Neuronal stem cell (in vitro differentiated cells): ENCODE data around the gene GIT2.

Experiments
- DNase-seq: peaks from one replicate; pipeline ENCODE4 v3.0.0-alpha.2; 2013; ENCODE audit warnings: low spot score
- H2AFZ ChIP-seq: one replicate; pipeline ENCODE4 v1.6.1; 2013; ENCODE audit warnings: mild to moderate bottlenecking, low read length, inconsistent platforms
- H2AK5ac ChIP-seq: 2 replicates; pipeline ENCODE4 v1.6.1; 2013; ENCODE audit warnings: low read depth, mild to moderate bottlenecking, inconsistent platforms, low read length, moderate library complexity, mixed read lengths
- H2BK120ac ChIP-seq: 2 replicates; pipeline ENCODE4 v1.6.1; 2013; ENCODE audit warnings: low read depth, mild to moderate bottlenecking, inconsistent platforms, low read length, moderate library complexity, mixed read lengths
- H2BK12ac ChIP-seq: one replicate; pipeline ENCODE4 v1.6.1; 2013; ENCODE audit warnings: low read length, inconsistent platforms
- H2BK15ac ChIP-seq: 2 replicates; pipeline ENCODE4 v1.6.1; 2013; ENCODE audit warnings: mild to moderate bottlenecking, low read length, inconsistent platforms, mixed read lengths
- H2BK5ac ChIP-seq: one replicate; pipeline ENCODE4 v1.6.1; 2013; ENCODE audit warnings: inconsistent platforms, mild to moderate bottlenecking, low read length, moderate library complexity
- H3K14ac ChIP-seq: one replicate; pipeline ENCODE4 v1.6.1; 2013; ENCODE audit warnings: low read length, inconsistent platforms
- H3K18ac ChIP-seq: 2 replicates; pipeline ENCODE4 v1.6.1; 2013; ENCODE audit warnings: low read length, inconsistent platforms
- H3K23ac ChIP-seq: 2 replicates; pipeline ENCODE4 v1.6.1; 2013; ENCODE audit warnings: low read depth, mild to moderate bottlenecking, mixed read lengths, low read length, inconsistent platforms; ENCODE audit not compliant: poor library complexity
- H3K27ac ChIP-seq: replicated peaks from 3 replicates; pipeline ENCODE4 v1.5.1; 2013; ENCODE audit warnings: low read length, inconsistent platforms
- H3K27me3 ChIP-seq, 3 experiments: 2 replicates each; pipeline ENCODE4 v1.6.1; 2013; ENCODE audit warnings: low read length in 3 of 3, mild to moderate bottlenecking in 2 of 3, inconsistent platforms in 1 of 3, low read depth in 1 of 3, mixed read lengths in 1 of 3, moderate library complexity in 1 of 3; ENCODE audit not compliant: control insufficient read depth in 3 of 3, insufficient read depth in 3 of 3
- H3K36me3 ChIP-seq, 2 donors: replicated peaks in 1 of 2; 2 replicates each; pipeline ENCODE4 v1.6.1; 2013; ENCODE audit warnings: low read length in 2 of 2; ENCODE audit not compliant: control insufficient read depth in 2 of 2, insufficient read depth in 2 of 2
- H3K4ac ChIP-seq: 2 replicates; pipeline ENCODE4 v1.6.1; 2013; ENCODE audit warnings: inconsistent platforms, mild to moderate bottlenecking, low read length, moderate library complexity
- H3K4me1 ChIP-seq, 2 donors: 1 replicate in 1 of 2; 2 replicates in 1 of 2; pipeline ENCODE4 v1.6.1; 2013; ENCODE audit warnings: low read length in 2 of 2, low read depth in 1 of 2; ENCODE audit not compliant: control insufficient read depth in 2 of 2, insufficient read depth in 1 of 2
- H3K4me2 ChIP-seq: one replicate; pipeline ENCODE4 v1.6.1; 2013; ENCODE audit warnings: mild to moderate bottlenecking, low read length, inconsistent platforms; ENCODE audit not compliant: insufficient read depth, poor library complexity, severe bottlenecking
- H3K4me3 ChIP-seq, 2 donors: 2 replicates each; pipeline ENCODE4 v1.5.1; 2013; ENCODE audit warnings: low read length in 2 of 2, mild to moderate bottlenecking in 2 of 2, inconsistent platforms in 1 of 2, moderate library complexity in 1 of 2
- H3K79me1 ChIP-seq: one replicate; pipeline ENCODE4 v1.6.1; 2013; ENCODE audit warnings: low read depth, mild to moderate bottlenecking, inconsistent platforms, low read length, moderate library complexity
- H3K9ac ChIP-seq: one replicate; pipeline ENCODE4 v1.6.1; 2013; ENCODE audit warnings: mild to moderate bottlenecking, low read depth, low read length, inconsistent platforms; ENCODE audit not compliant: poor library complexity
- H3K9me3 ChIP-seq, 2 donors: replicated peaks in 1 of 2; 2 replicates each; pipeline versions ENCODE3 to v1.6.1; 2013; ENCODE audit warnings: low read length in 2 of 2, mild to moderate bottlenecking in 2 of 2, inconsistent platforms in 1 of 2, low read depth in 1 of 2, mixed read lengths in 1 of 2, moderate library complexity in 1 of 2; ENCODE audit not compliant: control insufficient read depth in 2 of 2, insufficient read depth in 1 of 2
- H4K8ac ChIP-seq: one replicate; pipeline ENCODE4 v1.6.1; 2013; ENCODE audit warnings: low read depth, mild to moderate bottlenecking, inconsistent platforms, low read length, moderate library complexity
- H4K91ac ChIP-seq: one replicate; pipeline ENCODE4 v1.6.1; 2013; ENCODE audit warnings: low read length, low read depth, mild to moderate bottlenecking, inconsistent platforms; ENCODE audit not compliant: poor library complexity
- WGBS, 2 donors: extraction: QIAGEN DNeasy Blood & Tissue Kit; methylation state at CpG; one replicate each; pipeline ENCODE4 v1.1.7; 2013; ENCODE audit warnings: missing lambda C conversion rate in 2 of 2, mixed read lengths in 1 of 2; ENCODE audit not compliant: insufficient read length in 2 of 2, insufficient replicate concordance in 1 of 2; ENCODE audit errors: extremely low coverage in 2 of 2; 5-methylcytosine and 5-hydroxymethylcytosine counted together

GIT2 gene

DNA sequence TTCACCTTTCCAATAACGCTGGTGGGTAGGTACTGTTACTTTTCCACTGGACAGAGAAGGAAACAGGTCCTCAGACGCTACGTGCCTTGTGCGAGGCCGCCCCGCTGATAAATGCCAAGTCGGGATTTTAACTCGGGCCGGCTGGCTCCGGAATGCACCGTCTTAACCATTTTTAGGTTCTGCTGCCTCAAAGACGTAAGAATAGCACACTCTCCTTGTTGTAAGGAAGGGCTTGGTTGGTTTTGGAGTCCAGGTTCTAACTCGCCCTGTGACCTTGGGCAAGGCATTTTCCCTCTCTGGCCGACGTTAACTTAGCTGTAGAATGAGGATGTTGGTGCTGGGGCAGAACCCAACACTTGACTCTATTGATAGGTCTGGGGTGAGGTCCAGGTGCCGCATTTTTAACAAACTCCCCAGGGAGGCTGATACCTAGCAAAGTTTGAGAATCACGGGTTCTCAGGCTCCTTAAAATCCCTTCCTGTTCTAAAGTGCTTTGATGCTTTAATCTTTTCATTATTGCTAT lies 3.9 kb upstream of the GIT2 start:
- DNase-seq, result peak; percentile 21
- H4K8ac ChIP-seq, result no peak overlapping the region
- H3K4me2 ChIP-seq, result peak overlapping the region; percentile 96
- H3K27ac ChIP-seq, result no peak overlapping the region
- no peak overlapping the region for H3K14ac ChIP-seq
- no peak overlapping the region for H4K91ac ChIP-seq
- H3K36me3 ChIP-seq, result no peaks in the 10 kb centered on the region
- H2BK120ac ChIP-seq, result no peak overlapping the region
- peaks cover 2% of the 10 kb centered on the region for H3K79me1 ChIP-seq
- H3K9me3 ChIP-seq, result no peaks in the 10 kb centered on the region
- H3K9ac ChIP-seq, result peak overlapping the region; percentile 90
- H2BK12ac ChIP-seq, result no peak overlapping the region
- peak overlapping the region; percentile 98 for H2AFZ ChIP-seq
- H3K4me1 ChIP-seq, result peaks cover 9 to 11% of the 10 kb centered on the region in 2 donors
- no CpG with 5 or more reads among the region's 17 CpGs for WGBS, 2 donors
- H2BK5ac ChIP-seq, result no peak overlapping the region
- no peak overlapping the region for H3K23ac ChIP-seq
- no peak overlapping the region for H3K4ac ChIP-seq
- H3K4me3 ChIP-seq, result peak overlapping the region; percentile 69 to 91
- H3K27me3 ChIP-seq, result peaks cover 0 to 9% (median 0%) of the 10 kb centered on the region in 3 experiments
- no peak overlapping the region for H3K18ac ChIP-seq
- no peak overlapping the region for H2AK5ac ChIP-seq
- no peak overlapping the region for H2BK15ac ChIP-seq

DNA sequence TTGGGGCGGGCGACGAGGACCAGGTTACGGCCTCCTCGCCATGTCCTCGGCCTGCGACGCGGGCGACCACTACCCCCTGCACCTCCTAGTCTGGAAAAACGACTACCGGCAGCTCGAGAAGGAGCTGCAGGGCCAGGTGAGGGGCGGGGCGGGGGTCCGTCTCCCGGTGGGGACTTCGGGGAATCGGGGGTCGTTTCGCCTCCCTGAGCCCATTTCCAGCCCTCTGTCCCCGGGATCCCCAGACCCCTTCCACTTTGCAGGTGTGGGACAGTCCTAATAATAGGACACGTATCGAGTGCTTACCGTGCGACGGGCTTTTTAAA lies 3.4 kb upstream of the GIT2 start:
- H3K9ac ChIP-seq, result peak overlapping the region; percentile 90
- H3K27ac ChIP-seq, result no peak overlapping the region
- no peaks in the 10 kb centered on the region for H3K36me3 ChIP-seq
- H2BK12ac ChIP-seq, result no peak overlapping the region
- H2BK120ac ChIP-seq, result no peak overlapping the region
- H2BK5ac ChIP-seq, result no peak overlapping the region
- no peak for DNase-seq
- peaks cover 11 to 13% of the 10 kb centered on the region in 2 donors for H3K4me1 ChIP-seq
- H2AK5ac ChIP-seq, result no peak overlapping the region
- H3K27me3 ChIP-seq, result peaks cover 0 to 9% (median 0%) of the 10 kb centered on the region in 3 experiments
- no peak overlapping the region for H3K4ac ChIP-seq
- no CpG with 5 or more reads among the region's 27 CpGs for WGBS, 2 donors
- H3K23ac ChIP-seq, result peak overlapping the region; percentile 37
- peak overlapping the region; percentile 96 for H3K4me2 ChIP-seq
- H3K4me3 ChIP-seq, result peak overlapping the region; percentile 69 to 91
- peaks cover 2% of the 10 kb centered on the region for H3K79me1 ChIP-seq
- H2BK15ac ChIP-seq, result no peak overlapping the region
- peak overlapping the region; percentile 14 for H3K18ac ChIP-seq
- no peak overlapping the region for H4K91ac ChIP-seq
- H4K8ac ChIP-seq, result no peak overlapping the region
- H2AFZ ChIP-seq, result peak overlapping the region; percentile 98
- no peaks in the 10 kb centered on the region for H3K9me3 ChIP-seq
- H3K14ac ChIP-seq, result no peak overlapping the region

DNA sequence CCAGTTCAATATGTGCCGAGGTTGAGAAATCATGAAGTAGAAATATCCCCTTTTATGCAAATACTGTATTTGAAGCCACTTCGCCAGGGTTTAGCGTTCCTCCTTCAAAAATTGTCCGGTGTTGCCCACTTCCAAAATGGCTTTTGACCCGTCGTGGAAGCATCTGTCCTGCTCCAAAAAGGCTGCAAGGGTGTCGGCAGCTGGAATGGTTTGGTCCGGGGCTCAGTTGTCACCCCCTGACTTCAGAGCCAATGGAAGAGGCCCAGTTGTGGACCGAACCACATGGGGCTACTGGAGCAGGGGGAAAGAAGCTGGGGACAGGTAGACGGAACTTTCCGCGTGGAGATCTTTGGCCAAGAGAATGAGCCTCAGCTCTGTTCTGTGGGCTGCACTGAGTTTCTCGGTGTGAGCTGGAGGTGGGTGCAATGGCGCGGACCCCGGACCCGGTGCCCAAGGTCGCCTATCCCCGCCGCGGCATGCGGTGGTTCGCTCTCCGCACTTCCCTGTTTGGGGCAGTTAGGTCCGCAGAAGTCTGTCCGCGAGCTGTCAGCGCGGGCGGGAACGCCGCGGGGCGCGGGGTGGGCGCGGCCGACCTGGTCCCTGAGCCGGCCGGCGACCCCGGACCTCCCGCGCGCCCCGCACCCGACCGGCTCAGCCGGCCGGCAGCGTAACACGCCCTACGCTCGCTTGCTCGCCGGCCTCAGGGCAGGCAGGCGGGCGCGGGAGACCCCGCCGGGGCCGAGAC lies 2.9 kb upstream of the GIT2 start, which contains the start of gene ANKRD13A:
ANKRD13A (plus strand) TSS at position 527 of the 745 bp plus-strand sequence. CDS start 259 bp downstream, outside the sequence.
- H2BK15ac ChIP-seq, result no peak within 1 kb of the TSS
- peak within 1 kb of the TSS; percentile 96 for H3K4me2 ChIP-seq
- H3K4me1 ChIP-seq, result peaks cover 11 to 18% of the 10 kb centered on the region in 2 donors
- H4K91ac ChIP-seq, result no peak within 1 kb of the TSS
- H2BK120ac ChIP-seq, result no peak within 1 kb of the TSS
- peak within 1 kb of the TSS; percentile 98 for H2AFZ ChIP-seq
- no peaks in the 10 kb centered on the region for H3K9me3 ChIP-seq
- no peak within 1 kb of the TSS for H3K4ac ChIP-seq
- no peak within 1 kb of the TSS for H2BK12ac ChIP-seq
- peaks cover 0 to 9% (median 0%) of the 10 kb centered on the region in 3 experiments for H3K27me3 ChIP-seq
- H3K14ac ChIP-seq, result peak within 1 kb of the TSS; percentile 26
- H3K18ac ChIP-seq, result peak within 1 kb of the TSS; percentile 95
- peak within 1 kb of the TSS; percentile 7 for H4K8ac ChIP-seq
- no peaks in the 10 kb centered on the region for H3K36me3 ChIP-seq
- H3K27ac ChIP-seq, result peak within 1 kb of the TSS; percentile 38
- no peak within 1 kb of the TSS for H2AK5ac ChIP-seq
- H3K23ac ChIP-seq, result peak within 1 kb of the TSS; percentile 37
- no CpG with 5 or more reads among the region's 62 CpGs for WGBS, 2 donors
- H3K79me1 ChIP-seq, result peaks cover 2% of the 10 kb centered on the region
- peak; percentile 91 for DNase-seq
- H3K4me3 ChIP-seq, result peak within 1 kb of the TSS; percentile 69 to 91
- H2BK5ac ChIP-seq, result peak within 1 kb of the TSS; percentile 59
- peak within 1 kb of the TSS; percentile 90 for H3K9ac ChIP-seq

DNA sequence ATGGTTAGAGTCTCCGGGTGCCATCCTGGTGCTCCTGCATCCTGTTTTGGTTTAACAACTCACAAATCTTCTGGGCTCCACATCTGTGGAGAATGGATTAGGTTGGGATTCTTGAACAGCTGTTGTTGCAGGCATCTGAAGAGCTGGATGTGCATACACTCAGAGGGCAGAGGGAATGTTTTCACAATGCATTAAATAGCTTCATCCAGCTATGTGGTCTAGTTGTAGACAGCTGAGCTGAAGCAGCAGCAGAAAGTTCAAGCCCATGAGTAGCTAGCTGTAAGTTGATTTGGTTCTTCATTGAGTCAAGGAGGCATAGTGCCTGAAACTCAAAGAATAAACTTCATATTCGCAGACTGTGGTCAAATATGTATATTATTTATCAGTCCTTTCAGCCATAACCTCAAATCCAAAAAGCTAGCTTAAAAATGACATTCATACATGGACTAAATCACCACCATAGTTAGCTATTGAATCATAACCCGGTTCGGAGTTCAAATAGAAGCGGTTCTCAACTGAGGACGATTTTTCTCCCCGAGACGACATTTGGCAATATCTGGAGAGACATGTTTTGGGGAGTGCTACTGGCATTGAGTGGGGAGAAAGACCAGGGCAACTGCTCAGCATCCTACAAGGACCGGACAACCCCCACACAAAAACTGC lies 2.2 kb upstream of the GIT2 start:
- Histone ChIP-seq H3K9me3 (no peaks in the 10 kb centered on the region), H2AFZ (peak overlapping the region; percentile 98), H2BK12ac (no peak overlapping the region), H2BK120ac (no peak overlapping the region), H3K23ac (no peak overlapping the region), H3K4me2 (peak overlapping the region; percentile 41), H4K91ac (no peak overlapping the region), H3K27me3 (peaks cover 0 to 9% (median 0%) of the 10 kb centered on the region in 3 experiments), H3K27ac (no peak overlapping the region), H4K8ac (peak overlapping the region; percentile 7), H2BK5ac (no peak overlapping the region), H3K4ac (no peak overlapping the region), H2AK5ac (no peak overlapping the region), H3K14ac (no peak overlapping the region), H3K4me1 (peaks cover 11 to 18% of the 10 kb centered on the region in 2 donors), H3K9ac (no peak overlapping the region), H3K18ac (no peak overlapping the region), H3K79me1 (peaks cover 2% of the 10 kb centered on the region), H3K4me3 (peak overlapping the region; percentile 10 to 69), H2BK15ac (no peak overlapping the region), H3K36me3 (no peaks in the 10 kb centered on the region)
- WGBS, 2 donors, result no CpG with 5 or more reads among the region's 9 CpGs
- no peak for DNase-seq
